RKO (cell line): ENCODE measurements around the gene LPGAT1.
"Not testable (repeated sequence)": the region's sequence is repeated elsewhere in the genome, so short reads cannot be mapped to it uniquely, and the experiment has no call there.

ENCODE experiments used
- DNase-seq: peaks from one replicate; pipeline ENCODE4 v3.0.0-alpha.2; 2016; ENCODE audit warnings: low spot score

LPGAT1 gene, protein sequence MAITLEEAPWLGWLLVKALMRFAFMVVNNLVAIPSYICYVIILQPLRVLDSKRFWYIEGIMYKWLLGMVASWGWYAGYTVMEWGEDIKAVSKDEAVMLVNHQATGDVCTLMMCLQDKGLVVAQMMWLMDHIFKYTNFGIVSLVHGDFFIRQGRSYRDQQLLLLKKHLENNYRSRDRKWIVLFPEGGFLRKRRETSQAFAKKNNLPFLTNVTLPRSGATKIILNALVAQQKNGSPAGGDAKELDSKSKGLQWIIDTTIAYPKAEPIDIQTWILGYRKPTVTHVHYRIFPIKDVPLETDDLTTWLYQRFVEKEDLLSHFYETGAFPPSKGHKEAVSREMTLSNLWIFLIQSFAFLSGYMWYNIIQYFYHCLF

DNA sequence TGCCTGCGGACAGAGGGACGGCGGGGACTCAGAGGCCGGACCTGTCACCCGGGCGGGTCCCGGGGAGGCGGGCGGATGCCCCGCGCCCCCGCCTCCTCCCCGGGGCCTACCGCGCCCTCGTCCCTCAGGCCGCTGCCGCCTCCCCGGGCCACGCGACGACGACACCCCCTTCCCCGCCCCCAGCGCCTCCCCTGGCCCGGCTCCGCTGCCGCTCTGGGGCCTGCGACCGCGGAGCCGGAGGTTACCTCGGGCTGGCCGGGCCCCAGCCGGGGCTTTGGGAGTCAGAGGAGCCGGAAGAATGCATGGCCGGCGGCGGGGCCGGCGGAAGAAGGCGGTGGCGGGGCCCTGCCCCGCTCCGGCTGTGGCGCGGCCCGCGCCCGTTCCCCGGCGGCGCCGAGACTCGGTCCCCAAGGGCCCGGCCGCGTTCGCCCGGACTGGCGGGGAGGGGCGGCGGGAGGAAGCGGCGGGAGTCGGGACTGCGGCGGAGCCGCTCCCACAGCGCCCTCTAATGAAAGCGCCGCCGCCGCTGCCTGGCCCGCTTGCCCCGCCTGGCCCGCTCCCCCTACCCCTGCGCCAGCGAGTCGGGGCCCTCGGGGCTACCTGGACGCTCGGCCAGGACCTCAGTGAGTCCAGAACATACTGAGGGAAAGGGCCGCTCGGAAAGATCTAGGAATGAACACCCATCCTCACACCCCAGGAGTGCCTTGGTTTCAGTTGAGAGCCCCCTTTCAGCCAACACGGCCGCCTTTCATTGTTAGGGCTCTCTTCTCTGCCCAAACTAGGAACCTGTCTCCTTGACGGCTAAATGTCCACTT, at the start of gene LPGAT1:
TSS of gene LPGAT1 (minus strand) at position 436 of the 815 bp plus-strand sequence. CDS start 1,467 bp downstream, outside the sequence.
- DNase-seq: peak; percentile 79

DNA sequence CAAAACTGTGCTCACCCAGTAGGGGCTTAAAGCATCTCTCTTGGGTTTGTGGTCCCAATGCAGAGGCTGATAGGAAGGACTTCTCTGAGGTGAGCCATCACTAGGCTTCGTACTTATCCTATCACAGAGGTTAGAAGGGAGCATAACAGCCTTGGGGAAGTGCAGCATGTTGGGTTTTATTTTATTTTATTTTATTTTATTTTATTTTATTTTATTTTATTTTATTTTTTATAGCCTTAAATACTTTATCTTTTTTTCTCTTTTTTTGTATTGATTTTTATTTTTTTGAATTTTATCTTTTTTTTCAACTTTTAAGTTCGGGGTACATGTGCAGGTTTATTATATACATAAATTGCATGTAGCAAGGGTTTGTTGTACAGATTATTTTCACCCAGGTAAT, 48.9 kb upstream of the LPGAT1 start:
- DNase-seq: no peak

DNA sequence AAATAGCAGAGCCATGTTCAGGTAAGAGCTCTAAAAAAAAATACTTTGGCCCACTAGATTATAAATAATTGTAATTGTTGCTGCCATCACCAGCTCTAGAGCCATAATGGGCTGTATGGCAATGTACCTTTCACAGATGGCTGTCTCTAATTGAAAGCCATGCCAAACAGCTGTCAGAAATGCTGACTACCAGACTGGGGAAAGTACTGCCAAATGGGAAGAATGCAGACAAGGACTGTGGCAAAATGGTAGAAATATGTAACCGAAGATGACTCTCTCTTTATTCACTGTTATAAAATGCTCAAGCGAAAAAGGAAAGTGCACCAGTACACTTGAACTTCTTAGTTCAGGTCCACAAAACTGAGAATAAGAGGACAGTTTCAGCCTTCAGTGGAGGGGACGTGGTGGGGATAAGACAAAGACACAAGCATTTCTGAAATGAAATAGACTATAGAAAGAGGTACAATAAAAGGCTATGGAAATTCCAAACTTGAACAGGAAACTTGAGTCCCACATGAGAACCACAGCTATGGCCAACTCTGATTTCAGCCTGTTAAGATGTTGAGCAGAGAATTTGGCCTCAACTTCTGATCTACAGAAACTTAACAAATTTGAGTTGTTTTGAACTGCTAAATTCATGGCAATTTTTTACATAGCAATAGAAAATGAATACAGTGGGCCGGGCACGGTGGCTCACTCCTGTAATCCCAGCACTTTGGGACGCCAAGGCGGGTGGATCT, 46.5 kb upstream of the LPGAT1 start:
- DNase-seq: no peak

DNA sequence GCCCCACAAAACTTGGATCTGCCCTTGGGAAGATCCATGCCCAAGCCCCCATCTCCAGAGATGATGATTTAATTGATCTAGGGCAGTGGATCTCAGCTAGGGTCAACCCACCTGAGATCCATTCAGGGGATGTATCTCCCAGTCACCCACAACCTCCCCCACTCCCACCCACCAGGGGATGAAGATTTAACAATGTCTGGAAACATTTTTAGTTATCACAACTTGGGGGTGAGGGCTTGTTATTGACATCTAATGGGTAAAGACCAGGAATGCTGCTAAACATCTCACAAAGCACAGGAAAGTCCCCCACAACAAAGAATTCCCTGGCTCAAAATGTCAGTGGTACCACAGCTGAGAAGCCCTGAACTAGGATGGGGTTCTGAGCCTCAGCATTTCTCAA, 45.0 kb upstream of the LPGAT1 start:
- no peak for DNase-seq

DNA sequence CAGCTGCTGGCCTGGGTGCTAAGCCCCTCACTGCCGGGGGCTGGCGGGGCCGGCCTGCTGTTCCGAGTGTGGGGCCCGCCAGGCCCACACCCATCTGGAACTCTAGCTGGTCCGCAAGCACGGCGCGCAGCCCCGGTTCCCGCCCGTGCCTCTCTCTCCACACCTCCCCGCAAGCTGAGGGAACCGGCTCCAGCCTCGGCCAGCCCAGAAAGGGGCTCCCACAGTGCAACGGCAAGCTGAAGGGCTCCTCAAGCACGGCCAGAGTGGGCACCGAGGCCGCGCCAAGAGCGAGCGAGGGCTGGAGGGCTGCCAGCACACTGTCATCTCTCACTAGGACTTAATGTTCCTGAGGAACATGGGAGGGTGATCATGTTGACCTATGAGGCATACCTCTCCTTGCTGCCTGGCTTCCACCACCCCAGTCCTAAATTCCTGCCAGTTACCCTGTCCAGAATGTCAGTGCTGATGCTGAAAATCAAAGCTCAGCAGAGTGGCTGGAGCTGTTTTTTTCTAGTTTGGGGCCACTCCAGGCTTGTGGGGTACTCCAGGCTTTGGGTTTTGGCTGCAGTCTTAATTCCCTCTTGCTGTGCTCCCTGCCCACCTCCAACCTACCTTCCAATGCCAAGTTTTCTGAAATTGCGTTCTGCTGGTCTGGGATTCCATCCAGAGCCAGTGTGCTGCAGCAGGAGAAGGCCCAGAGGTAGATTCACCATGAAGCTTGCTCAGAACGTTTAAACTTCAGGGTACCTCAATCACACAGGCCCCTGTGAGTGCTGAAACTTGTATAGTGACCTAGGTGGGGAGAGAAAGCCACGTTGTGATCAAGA, 44.2 kb upstream of the LPGAT1 start:
- DNase-seq: no peak

DNA sequence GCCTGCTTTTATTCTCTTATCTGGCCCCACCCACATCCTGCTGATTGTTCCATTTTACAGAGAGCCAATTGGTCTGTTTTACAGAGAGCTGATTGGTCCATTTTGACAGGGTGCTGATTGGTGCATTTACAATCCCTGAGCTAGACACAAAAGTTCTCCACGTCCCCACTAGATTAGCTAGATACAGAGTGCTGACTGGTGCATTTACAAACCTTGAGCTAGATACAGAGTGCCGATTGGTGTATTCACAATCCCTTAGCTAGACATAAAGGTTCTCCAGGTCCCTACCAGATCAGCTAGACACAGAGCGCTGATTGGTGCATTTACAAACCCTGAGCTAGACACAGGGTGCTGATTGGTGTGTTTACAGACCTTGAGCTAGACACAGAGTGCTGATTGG, 43.2 kb upstream of the LPGAT1 start:
- DNase-seq: not testable (repeated sequence)

DNA sequence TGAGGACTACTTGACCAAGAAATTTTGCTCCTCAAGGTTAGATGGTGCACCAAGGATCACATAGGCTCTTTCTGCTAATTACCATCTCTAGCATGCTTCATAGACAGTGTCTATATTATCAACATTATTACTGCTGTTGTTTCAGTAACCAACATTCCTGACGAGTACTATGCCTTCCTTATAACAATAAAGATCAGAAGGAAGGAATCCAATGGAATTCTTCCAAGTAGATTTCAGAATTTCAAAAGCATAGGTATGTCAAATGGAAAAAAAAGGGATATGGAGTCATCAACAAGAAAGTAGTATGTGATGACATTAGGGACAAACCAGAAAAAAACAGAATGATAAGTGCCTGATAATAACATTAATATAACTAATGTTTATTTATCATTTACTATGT, 39.6 kb upstream of the LPGAT1 start:
- no peak for DNase-seq

DNA sequence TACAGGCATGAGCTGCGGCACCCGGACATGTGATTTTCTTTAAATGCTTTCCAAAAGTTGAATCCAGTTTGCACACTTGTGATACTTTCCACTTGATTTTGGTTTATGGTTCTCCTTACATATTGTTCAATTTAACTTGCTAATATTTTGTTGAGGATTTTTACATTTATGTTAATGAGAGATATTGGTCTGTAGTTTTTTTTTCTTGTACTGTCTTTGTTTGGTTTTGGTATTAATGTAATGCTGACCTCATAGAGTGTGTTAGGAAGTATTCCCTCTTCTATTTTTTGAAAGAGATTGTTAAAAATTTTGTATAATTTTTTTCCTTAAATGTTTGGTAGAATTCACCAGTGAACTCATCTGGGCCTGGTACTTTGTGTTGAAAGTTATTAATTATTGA, 34.6 kb upstream of the LPGAT1 start:
- DNase-seq: no peak

DNA sequence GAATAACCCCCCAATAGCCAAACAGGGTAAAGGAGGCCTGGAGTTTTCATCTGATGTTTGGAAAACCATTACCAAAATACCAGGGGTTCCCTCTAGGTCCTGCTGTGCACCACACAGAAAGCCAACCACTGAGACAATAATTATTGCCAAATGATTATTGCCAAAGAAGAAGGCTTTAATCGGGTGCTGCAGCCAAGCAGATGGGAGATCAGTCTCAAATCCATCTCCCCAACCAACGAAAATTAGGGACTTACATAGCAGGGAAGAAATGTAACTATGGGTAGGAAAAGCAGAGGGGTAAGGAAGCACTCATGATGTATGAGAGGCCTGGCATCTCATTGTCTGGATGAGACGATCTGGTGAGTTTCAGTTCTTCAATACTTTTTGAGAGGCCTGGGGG, 28.8 kb upstream of the LPGAT1 start:
- DNase-seq: no peak

DNA sequence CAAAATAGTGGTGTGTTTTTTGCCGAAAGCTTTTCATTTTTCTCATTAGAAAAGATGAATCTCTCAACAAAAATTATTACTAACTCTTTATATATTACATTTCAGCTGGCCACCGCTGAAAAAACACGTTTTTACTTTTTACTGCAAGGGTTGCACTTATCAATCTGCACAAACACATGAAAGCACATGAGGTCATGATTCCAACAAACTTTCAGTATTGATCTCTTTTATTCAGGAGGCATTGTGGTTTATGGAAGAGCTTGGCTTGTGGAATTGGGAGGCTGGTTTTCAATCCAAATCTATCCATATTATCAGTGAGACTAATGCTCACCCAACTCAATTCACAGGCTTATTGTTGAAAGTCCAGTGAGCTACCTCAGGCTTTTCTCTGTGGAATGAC, 20.6 kb upstream of the LPGAT1 start:
- no peak for DNase-seq

DNA sequence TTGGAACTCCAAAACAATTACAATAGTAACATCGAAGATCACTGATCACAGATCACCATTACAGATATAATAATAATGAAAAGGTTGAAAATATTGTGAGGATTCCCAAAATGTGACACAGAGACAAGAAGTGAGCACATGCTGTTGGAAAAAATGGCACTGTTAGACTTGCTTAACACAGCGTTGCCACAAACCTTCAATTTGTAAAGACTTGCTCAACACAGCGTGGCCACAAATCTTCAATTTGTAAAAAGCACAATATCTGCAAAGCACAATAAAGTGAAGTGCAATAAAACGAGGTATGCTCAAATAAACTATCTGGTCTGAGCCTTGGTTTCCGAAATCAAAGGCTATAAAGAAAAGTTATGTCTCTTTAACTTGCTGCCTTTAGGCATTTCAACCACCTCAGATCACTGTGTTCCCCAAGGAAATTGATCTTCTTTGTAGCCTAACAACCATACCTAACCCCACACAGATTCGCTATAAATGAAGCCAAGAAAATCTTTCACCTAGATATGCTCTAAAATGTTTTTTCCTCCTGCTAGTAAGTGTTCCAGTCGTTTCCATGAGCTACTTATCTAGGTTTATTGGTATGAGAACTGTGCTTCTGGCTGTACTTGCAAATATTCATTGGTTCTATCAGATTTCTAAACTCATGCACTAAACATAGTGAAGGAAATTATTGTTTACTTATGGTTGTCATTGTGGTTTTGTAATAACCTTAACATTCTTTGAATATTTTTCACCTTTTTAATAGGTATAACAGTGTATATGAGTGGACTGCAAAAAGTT, 13.1 kb upstream of the LPGAT1 start:
- DNase-seq: no peak

DNA sequence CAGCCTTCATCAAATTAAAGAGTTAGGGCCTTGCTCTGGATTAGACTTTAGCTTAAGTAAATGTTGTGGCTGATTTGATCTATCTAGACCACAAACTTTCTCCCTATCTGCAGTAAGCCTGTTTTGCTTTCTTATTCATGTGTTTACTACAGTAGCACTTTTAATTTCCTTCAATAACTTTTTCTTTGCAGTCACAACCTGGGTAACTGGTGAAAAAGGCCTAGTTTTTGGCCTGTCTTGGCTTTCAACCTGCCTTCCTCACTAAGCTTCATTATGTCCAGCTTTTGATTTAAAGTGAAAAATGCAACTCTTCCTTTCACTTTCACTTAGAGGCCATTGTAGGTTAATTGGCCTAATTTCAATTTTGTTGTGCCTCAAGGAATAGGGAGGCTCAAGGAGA, 12.5 kb upstream of the LPGAT1 start:
- no peak for DNase-seq

DNA sequence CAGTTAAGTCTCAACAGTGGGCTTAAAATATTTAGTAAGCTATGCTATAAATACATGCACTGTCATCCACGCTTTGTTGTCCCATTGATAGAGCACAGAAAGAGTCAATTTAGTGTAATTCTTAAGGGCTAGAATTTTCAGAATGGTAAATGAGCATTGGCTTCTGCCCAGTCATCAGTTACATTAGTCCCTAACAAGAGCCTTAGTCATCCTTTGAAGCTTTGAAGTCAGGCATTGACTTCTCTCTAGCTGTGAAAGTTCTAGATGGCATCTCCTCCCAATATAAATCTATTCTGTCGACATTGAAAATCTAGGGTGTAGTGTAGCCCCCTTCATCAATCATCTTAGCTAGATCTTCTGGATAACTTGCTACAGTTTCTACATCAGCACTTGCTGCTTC, 12.0 kb upstream of the LPGAT1 start:
- peak; percentile 21 for DNase-seq

DNA sequence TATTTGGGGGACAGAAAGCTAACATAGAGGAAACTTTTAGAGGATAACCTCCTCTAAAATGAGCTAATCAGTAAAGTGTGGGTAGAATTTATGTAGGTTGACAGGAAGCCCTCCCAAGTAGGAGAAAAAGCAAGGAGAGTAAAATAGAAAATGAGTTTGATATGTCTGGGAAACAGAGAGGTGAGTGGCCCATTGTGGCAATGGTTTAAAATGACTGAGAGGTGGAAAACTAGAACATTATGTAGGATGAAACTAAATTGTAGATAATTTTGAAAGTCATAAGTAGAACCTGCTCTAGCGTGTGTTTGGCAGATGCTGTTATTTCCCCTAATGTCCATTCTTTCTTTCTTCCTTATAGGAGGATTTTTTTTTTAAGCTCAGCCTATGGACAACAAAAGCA, 8.5 kb upstream of the LPGAT1 start:
- DNase-seq: no peak

DNA sequence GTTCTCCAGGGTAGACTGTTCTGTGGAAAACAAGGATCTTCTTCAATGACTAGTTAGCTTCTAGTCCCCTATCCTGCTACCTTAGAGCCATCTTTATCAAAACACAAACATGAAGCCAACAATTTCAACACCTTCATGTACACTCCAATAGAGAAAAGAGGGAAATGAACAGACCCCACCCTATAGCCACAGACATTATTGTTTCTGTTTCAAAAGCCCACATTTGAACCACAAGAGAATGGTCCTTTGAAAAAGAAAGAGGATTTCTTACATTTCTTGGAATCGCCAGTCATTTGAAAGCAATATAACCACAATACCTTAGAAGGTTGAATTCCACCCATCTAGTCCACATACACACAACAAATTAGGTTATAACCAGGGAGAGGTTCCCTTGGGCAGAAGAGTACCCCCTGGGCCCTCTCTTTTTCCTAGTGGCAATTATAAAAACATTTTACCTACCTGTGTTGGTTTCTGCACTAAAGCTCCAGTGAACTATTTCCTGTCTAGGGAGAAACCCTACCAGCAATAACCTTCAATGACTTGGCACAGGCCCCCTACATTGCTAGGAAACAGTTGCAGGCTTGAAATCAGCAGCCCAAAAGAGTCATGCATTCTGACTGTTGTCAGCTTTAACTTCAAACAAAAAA, 2.7 kb upstream of the LPGAT1 start:
- DNase-seq: no peak

DNA sequence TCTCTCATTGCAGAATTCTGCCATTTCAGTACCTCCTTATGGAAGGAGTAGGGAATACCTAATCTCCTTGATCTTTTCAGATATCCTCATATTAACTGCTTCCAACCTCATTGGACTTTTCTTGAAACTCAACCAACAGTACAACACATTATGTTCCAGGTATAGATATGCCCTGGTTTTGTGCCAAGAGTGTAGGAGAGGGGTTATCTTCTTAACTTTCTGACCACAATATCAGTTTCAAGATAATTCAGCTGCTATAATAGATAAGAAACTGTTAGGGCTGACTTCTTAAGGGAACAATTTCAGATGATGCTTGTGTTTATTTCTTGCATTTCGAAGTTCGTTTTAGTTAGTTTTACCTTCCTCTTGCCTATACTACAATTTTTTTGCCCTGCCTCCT, 2.1 kb upstream of the LPGAT1 start:
- no peak for DNase-seq

DNA sequence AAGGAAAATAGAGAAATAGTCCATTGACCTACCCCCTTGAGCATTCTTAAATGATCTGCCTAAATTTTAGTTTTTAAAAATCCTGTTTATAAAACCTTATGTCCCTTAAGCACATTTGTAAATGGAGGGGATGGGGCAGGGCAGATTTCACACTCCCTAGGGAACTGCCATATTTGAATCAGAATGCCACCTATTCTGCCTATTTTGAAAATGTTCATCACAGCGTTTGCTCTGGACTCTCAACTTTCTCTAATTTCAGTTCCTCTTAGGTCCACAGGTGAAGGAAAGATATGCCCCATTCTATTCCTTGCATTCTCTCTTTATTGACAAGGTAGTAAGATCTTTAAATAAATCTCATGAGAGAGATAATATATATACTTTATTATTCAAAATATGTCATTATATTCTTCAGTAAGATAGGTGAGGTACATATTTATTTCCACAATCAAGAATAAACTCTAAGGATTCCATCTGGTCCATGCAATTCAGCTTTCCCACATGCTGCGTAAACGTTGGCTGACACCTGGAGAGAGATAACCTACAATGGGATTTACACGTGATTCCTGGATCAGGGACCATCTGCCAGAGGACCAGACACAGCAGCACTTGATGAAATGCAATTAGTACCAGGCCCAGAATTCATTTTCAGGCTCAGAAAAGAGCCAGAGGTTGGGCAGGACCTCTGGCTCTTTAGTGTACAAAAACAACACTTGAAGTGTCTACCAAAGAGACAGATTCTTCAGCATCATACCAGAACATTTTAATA, 1.2 kb upstream of the LPGAT1 start:
- no peak for DNase-seq

DNA sequence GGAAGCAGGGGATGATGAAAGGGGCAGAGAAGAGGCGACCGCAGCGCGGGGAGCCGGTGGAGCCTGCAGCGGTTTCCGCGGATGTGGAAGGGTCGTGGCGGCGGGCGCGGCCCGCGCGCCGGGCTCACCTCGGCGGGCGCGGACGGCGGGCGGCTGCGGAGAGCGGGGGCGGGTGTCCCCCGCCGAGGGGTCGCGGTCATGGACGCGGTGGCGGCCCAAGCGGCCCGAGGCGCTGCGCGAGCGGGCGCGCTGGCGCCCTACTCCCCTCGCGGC, 572 bp downstream of the LPGAT1 start:
- no peak for DNase-seq

DNA sequence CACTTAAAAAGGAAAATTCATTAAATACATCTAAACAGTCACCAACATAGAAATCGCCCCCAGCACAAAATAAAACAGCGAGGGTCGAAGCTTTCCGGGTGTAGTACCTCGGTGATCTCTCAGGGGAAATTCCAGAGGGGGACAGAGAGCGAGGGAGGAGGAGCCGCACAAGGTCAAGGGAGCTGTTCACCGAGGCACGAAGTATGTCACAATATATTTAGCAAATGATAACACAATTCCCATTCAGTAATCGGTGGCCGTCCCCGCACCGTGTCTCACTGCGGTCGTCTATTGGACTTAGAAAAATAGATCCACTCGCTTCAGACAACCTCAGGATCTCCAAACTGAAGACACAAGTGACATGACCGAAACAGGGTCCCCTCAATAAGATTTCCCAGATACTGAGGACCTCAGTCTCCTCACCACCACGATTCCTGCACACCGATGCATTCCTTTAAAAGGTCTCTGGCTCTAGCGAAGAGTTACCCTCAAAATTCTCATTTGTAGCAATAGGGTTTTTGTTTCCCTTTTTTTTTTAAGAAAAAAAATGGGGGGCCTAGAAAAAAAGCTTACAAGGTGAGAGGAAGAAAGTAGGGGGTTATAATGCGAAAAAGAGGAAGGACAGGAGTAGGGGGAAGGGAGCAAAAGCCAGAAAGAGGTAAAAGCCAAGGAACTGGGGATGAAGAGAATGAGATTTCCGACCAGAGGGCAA, 1.1 kb downstream of the LPGAT1 start:
- peak; percentile 72 for DNase-seq
